ENCODE results near the gene ZNF319.

Gene ZNF319

GRCh38 chr16:57970970-57971369 lies 29.5 kb downstream of the ZNF319 start, which contains the start of gene CNGB1:
Gene CNGB1 (minus strand): TSS chr16:57971128. CDS start chr16:57967286, 3,842 bp downstream.
- no peak for DNase-seq

- DNase-seq = no peak
Measured at GRCh38 chr16:57970319-57970718, 30.2 kb downstream of the ZNF319 start.

GRCh38 chr16:57969451-57970123 lies 30.9 kb downstream of the ZNF319 start:
- no peak for DNase-seq

GRCh38 chr16:57967916-57968315 lies 32.6 kb downstream of the ZNF319 start:
- no peak for DNase-seq

- no peak for DNase-seq
Measured at GRCh38 chr16:57966986-57967385, 33.5 kb downstream of the ZNF319 start.

GRCh38 chr16:57966204-57966771 lies 34.2 kb downstream of the ZNF319 start:
- no peak for DNase-seq

GRCh38 chr16:57964157-57964700 lies 36.2 kb downstream of the ZNF319 start:
- no peak for DNase-seq

- DNase-seq = no peak
Measured at GRCh38 chr16:57962756-57963155, 37.7 kb downstream of the ZNF319 start.

- no peak for DNase-seq
Measured at GRCh38 chr16:57962046-57962445, 38.4 kb downstream of the ZNF319 start.

- no peak for DNase-seq
Measured at GRCh38 chr16:57961538-57961937, 38.9 kb downstream of the ZNF319 start.

GRCh38 chr16:57960826-57961472 lies 39.5 kb downstream of the ZNF319 start:
- no peak for DNase-seq

- DNase-seq = no peak
Measured at GRCh38 chr16:57960310-57960709, 40.2 kb downstream of the ZNF319 start.

GRCh38 chr16:57959804-57960203 lies 40.7 kb downstream of the ZNF319 start:
- DNase-seq = no peak

GRCh38 chr16:57959121-57959520 lies 41.4 kb downstream of the ZNF319 start:
- DNase-seq = no peak

GRCh38 chr16:57958544-57958943 lies 41.9 kb downstream of the ZNF319 start:
- no peak for DNase-seq

- DNase-seq = no peak
Measured at GRCh38 chr16:57957673-57958392, 42.6 kb downstream of the ZNF319 start.

- DNase-seq = no peak
Measured at GRCh38 chr16:57956924-57957672, 43.4 kb downstream of the ZNF319 start.

- DNase-seq = no peak
Measured at GRCh38 chr16:57956270-57956808, 44.1 kb downstream of the ZNF319 start.

GRCh38 chr16:57955572-57956188 lies 44.8 kb downstream of the ZNF319 start:
- no peak for DNase-seq

- no peak for DNase-seq
Measured at GRCh38 chr16:57953857-57954256, 46.6 kb downstream of the ZNF319 start.

GRCh38 chr16:57952909-57953308 lies 47.6 kb downstream of the ZNF319 start:
- no peak for DNase-seq
